ENCODE results near the gene CA5A.
"Not testable (repeated sequence)": the region's sequence is repeated elsewhere in the genome, so short reads cannot be mapped to it uniquely, and the experiment has no call there.

DNA sequence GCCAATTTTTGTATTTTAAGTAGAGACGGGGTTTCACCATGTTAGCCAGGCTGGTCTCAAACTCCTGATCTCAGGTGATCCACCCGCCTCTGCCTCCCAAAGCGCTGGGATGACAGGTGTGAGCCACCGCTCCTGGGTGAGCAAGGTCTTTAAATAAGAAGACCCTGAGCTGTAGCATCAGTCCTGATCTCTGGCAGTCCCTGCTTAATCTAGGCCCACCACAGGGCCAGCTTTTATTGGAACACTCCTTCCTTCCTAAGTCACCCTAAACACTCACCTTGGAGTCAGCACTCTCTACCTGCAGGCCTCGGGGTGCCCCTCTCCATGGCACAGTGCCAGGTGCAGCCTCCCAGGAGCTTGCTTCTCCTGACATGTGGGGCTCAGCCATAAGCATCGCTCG, 30.8 kb downstream of the CA5A start:
- TF ChIP-seq POLR2AphosphoS5, POLR2A (IDR thresholded peaks at IDR 0.05): not testable (repeated sequence)

All from gastroesophageal sphincter (tissue), 2 donors.